GM23338 (cell line): ENCODE data around the gene OR2W1. TPM values are rescaled to one million over a fixed set of nuclear protein-coding genes. Genes with fewer than 3 reads are reported as not detected.

Experiments
- ATAC-seq: fragments of 200-7000 bp; cut with Tn5 transposase; 3 replicates; pipeline ENCODE4 v1.9.1; 2020
- DNase-seq: peaks from one replicate; pipeline ENCODE4 v3.0.0-alpha.2; 2015; ENCODE audit warnings: low spot score
- H2AFZ ChIP-seq: fragments of 200-600 bp; sonication (generic); 2 replicates; pipeline ENCODE4 v1.8.0; 2016; ENCODE audit warnings: antibody characterized with exemption, mild to moderate bottlenecking, moderate library complexity
- H3F3A ChIP-seq: fragments of 200-600 bp; sonication (generic); replicated peaks from 2 replicates; pipeline ENCODE4 v1.8.0; 2017; ENCODE audit warnings: antibody characterized with exemption, mixed run types, low read depth
- H3K27ac ChIP-seq: fragments of 200-600 bp; sonication (generic); 2 replicates; pipeline ENCODE4 v1.6.1; 2016; ENCODE audit warnings: low read depth
- H3K27me3 ChIP-seq: fragments of 200-600 bp; sonication (generic); 2 replicates; pipeline ENCODE4 v1.8.0; 2016; ENCODE audit warnings: mild to moderate bottlenecking, mixed run types, moderate library complexity; ENCODE audit not compliant: insufficient read depth
- H3K36me3 ChIP-seq: fragments of 200-600 bp; sonication (generic); 2 replicates; pipeline ENCODE4 v1.8.0; 2016; ENCODE audit warnings: mild to moderate bottlenecking; ENCODE audit not compliant: insufficient read depth
- H3K4me1 ChIP-seq: fragments of 200-600 bp; sonication (generic); 2 replicates; pipeline ENCODE4 v1.8.0; 2016; ENCODE audit warnings: mild to moderate bottlenecking, moderate library complexity; ENCODE audit not compliant: insufficient read depth
- H3K4me2 ChIP-seq: fragments of 200-600 bp; sonication (generic); 2 replicates; pipeline ENCODE4 v1.7.1; 2017; ENCODE audit warnings: mixed run types
- H3K4me3 ChIP-seq: fragments of 200-600 bp; sonication (generic); 2 replicates; pipeline ENCODE4 v1.6.1; 2016; ENCODE audit warnings: mixed run types
- H3K79me2 ChIP-seq: fragments of 200-600 bp; sonication (generic); replicated peaks from 2 replicates; pipeline ENCODE4 v1.8.0; 2017; ENCODE audit warnings: mild to moderate bottlenecking; ENCODE audit not compliant: insufficient read depth
- H3K9me2 ChIP-seq: fragments of 200-600 bp; sonication (generic); 2 replicates; pipeline ENCODE4 v1.8.0; 2017; ENCODE audit not compliant: insufficient read depth
- H4K20me1 ChIP-seq: fragments of 200-600 bp; sonication (generic); replicated peaks from 2 replicates; pipeline ENCODE4 v1.8.0; 2017; ENCODE audit warnings: mild to moderate bottlenecking; ENCODE audit not compliant: insufficient read depth
- H3K27ac Mint-ChIP-seq: 2 replicates; pipeline ENCODE4 v1.8.0; 2020; ENCODE audit warnings: inconsistent platforms, mild to moderate bottlenecking, moderate library complexity, mixed read lengths
- H3K27me3 Mint-ChIP-seq: 3 replicates; pipeline ENCODE4 v1.8.0; 2022; ENCODE audit warnings: low read depth, mild to moderate bottlenecking, moderate library complexity, mixed read lengths, inconsistent platforms; ENCODE audit not compliant: insufficient read depth, poor library complexity
- H3K36me3 Mint-ChIP-seq: 3 replicates; pipeline ENCODE4 v1.8.0; 2021; ENCODE audit warnings: low read depth, mild to moderate bottlenecking, inconsistent platforms, moderate library complexity, mixed read lengths
- H3K4me1 Mint-ChIP-seq: 3 replicates; pipeline ENCODE4 v1.8.0; 2020; ENCODE audit warnings: mild to moderate bottlenecking, inconsistent platforms, mixed read lengths
- H3K4me3 Mint-ChIP-seq: 3 replicates; pipeline ENCODE4 v1.8.0; 2021; ENCODE audit warnings: moderate library complexity, mild to moderate bottlenecking, inconsistent platforms, mixed read lengths
- H3K9me3 Mint-ChIP-seq: 3 replicates; pipeline ENCODE4 v1.8.0; 2020; ENCODE audit warnings: moderate library complexity, mild to moderate bottlenecking, inconsistent platforms, mixed read lengths
- CREB1 ChIP-seq: fragments of 250-450 bp; sonication (Bioruptor Pico); IDR thresholded peaks from 2 replicates; pipeline ENCODE4 v1.5.0; 2020; ENCODE audit warnings: low read depth, mild to moderate bottlenecking, moderate library complexity
- ETS1 ChIP-seq: IDR thresholded peaks from 2 replicates; pipeline ENCODE4 v1.6.1; 2016; ENCODE audit warnings: antibody characterized with exemption
- EZH2 ChIP-seq: fragments of 200-600 bp; sonication (generic); IDR thresholded peaks from one replicate; pipeline ENCODE4 v1.8.0; 2017; ENCODE audit warnings: antibody characterized with exemption, mild to moderate bottlenecking, low read depth; ENCODE audit not compliant: unreplicated experiment
- EZH2phosphoT487 ChIP-seq: fragments of 200-600 bp; sonication (generic); IDR thresholded peaks from one replicate; pipeline ENCODE4 v1.8.1; 2018; ENCODE audit warnings: antibody characterized with exemption; ENCODE audit not compliant: unreplicated experiment
- JUNB ChIP-seq: IDR thresholded peaks from one replicate; pipeline ENCODE4 v1.6.1; 2016; ENCODE audit warnings: antibody characterized with exemption; ENCODE audit not compliant: unreplicated experiment
- NANOG ChIP-seq: IDR thresholded peaks from 2 replicates; pipeline ENCODE4 v1.6.1; 2016; ENCODE audit warnings: antibody characterized with exemption, borderline replicate concordance
- POLR2AphosphoS5 ChIP-seq: IDR thresholded peaks from 2 replicates; pipeline ENCODE4 v1.6.1; 2016; ENCODE audit warnings: antibody characterized with exemption, low read depth
- REST ChIP-seq: IDR thresholded peaks from one replicate; pipeline ENCODE4 v1.6.1; 2018; ENCODE audit warnings: antibody characterized with exemption; ENCODE audit not compliant: unreplicated experiment
- STAT1 ChIP-seq: IDR thresholded peaks from one replicate; pipeline ENCODE4 v1.6.1; 2016; ENCODE audit warnings: antibody characterized with exemption; ENCODE audit not compliant: unreplicated experiment
- ZNF114 ChIP-seq: fragments of 250-450 bp; sonication (Bioruptor Pico); IDR thresholded peaks from 2 replicates; pipeline ENCODE4 v1.5.0; 2020; ENCODE audit warnings: mild to moderate bottlenecking, moderate library complexity
- ZNF331 ChIP-seq: fragments of 250-450 bp; sonication (Bioruptor Pico); IDR thresholded peaks from 2 replicates; pipeline ENCODE4 v1.5.0; 2020; ENCODE audit warnings: low read depth, mild to moderate bottlenecking, moderate library complexity
- polyA plus RNA-seq: library from polyadenylated mRNA; unstranded; fragments of >200 nt; fragmentation: Nextera tagmentation; extraction: Ambion mirVana; gene quantifications from 2 replicates; pipeline ENCODE4 v1.2.1, GENCODE V29; 2016
- total RNA-seq: library from RNA; depleted of rRNA; stranded (reverse); fragments of >200 nt; shearing (Covaris generic); gene quantifications from 2 replicates; pipeline ENCODE4 v1.2.3, GENCODE V29; 2014
- TF ChIP-seq, protein P1 (sequence below), 2 experiments: fragments of 200-600 bp in 1 of 2; sonication (generic) in 1 of 2; conservative IDR thresholded peaks; 2 replicates each; pipeline versions ENCODE4 v1.5.1 to v1.6.1; 2016 to 2017; ENCODE audit warnings: antibody characterized with exemption in 2 of 2, low read depth in 2 of 2, mild to moderate bottlenecking in 2 of 2, moderate library complexity in 1 of 2
- TF ChIP-seq, protein P2 (sequence below): fragments of 250-450 bp; sonication (Bioruptor Pico); IDR thresholded peaks from 2 replicates; pipeline ENCODE4 v1.5.0; 2020; ENCODE audit warnings: mild to moderate bottlenecking, moderate library complexity

OR2W1 gene
- total and polyA plus RNA-seq, 2 experiments from 2014 or later: not detected

DNA sequence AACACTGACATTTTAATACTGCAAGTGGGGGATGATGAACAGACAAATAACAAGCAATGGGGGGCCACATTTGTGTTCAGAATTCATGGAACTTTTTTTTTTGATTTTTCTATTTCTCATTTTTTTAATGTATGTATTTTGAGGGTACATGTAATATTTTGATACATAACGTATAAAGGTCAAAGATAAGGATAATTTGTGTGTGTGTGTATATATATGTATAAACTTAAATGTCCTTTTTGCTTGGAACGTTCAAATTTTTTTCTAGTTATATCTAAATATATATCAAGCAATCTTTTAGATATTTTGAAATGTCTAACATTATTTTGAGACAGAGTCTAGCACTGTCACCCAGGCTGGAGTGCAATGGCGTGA, 27.6 kb downstream of the OR2W1 start:
- H3K27me3 ChIP-seq: peaks cover 22% of the 10 kb centered on the region
- Mint-ChIP-seq H3K4me1 (no peaks in the 10 kb centered on the region; the same call in 2 of the 3 replicates), H3K27me3 (peaks cover 18% of the 10 kb centered on the region), H3K4me3 (peak overlapping the region; percentile 87), H3K36me3 (peaks cover 5% of the 10 kb centered on the region; the same call in 1 of the 3 replicates), H3K27ac (no peak overlapping the region), H3K9me3 (peaks cover 11% of the 10 kb centered on the region; the same call in 2 of the 3 replicates)
- H3K4me2 ChIP-seq: no peak overlapping the region
- H3K4me1 ChIP-seq: peaks cover 4% of the 10 kb centered on the region; the same call in 1 of the 2 replicates
- no peak overlapping the region for H2AFZ ChIP-seq
- H3F3A ChIP-seq: peaks cover 3% of the 10 kb centered on the region; the same call in 1 of the 2 replicates
- no peaks in the 10 kb centered on the region for H3K79me2 ChIP-seq
- DNase-seq: no peak
- peaks cover 4% of the 10 kb centered on the region; the same call in 1 of the 2 replicates for H3K9me2 ChIP-seq
- no peak overlapping the region for H3K4me3 ChIP-seq
- no peaks in the 10 kb centered on the region for H3K36me3 ChIP-seq
- no peak overlapping the region for H3K27ac ChIP-seq
- no peak for ATAC-seq
- no peaks in the 10 kb centered on the region for H4K20me1 ChIP-seq
- TF ChIP-seq STAT1 (no peak), REST (no peak), NANOG (no peak), CREB1 (no peak), ETS1 (no peak), EZH2 (no peak), POLR2AphosphoS5 (no peak), ZNF331 (CRISPR knock-in tag) (no peak), ZNF114 (no peak), JUNB (no peak), EZH2phosphoT487 (no peak)
- TF ChIP-seq, protein P1, sequence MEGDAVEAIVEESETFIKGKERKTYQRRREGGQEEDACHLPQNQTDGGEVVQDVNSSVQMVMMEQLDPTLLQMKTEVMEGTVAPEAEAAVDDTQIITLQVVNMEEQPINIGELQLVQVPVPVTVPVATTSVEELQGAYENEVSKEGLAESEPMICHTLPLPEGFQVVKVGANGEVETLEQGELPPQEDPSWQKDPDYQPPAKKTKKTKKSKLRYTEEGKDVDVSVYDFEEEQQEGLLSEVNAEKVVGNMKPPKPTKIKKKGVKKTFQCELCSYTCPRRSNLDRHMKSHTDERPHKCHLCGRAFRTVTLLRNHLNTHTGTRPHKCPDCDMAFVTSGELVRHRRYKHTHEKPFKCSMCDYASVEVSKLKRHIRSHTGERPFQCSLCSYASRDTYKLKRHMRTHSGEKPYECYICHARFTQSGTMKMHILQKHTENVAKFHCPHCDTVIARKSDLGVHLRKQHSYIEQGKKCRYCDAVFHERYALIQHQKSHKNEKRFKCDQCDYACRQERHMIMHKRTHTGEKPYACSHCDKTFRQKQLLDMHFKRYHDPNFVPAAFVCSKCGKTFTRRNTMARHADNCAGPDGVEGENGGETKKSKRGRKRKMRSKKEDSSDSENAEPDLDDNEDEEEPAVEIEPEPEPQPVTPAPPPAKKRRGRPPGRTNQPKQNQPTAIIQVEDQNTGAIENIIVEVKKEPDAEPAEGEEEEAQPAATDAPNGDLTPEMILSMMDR (conservative IDR thresholded peaks at IDR 0.05; ENCODE audit: low read depth in 2 of 2): no peak
- TF ChIP-seq, protein P2, sequence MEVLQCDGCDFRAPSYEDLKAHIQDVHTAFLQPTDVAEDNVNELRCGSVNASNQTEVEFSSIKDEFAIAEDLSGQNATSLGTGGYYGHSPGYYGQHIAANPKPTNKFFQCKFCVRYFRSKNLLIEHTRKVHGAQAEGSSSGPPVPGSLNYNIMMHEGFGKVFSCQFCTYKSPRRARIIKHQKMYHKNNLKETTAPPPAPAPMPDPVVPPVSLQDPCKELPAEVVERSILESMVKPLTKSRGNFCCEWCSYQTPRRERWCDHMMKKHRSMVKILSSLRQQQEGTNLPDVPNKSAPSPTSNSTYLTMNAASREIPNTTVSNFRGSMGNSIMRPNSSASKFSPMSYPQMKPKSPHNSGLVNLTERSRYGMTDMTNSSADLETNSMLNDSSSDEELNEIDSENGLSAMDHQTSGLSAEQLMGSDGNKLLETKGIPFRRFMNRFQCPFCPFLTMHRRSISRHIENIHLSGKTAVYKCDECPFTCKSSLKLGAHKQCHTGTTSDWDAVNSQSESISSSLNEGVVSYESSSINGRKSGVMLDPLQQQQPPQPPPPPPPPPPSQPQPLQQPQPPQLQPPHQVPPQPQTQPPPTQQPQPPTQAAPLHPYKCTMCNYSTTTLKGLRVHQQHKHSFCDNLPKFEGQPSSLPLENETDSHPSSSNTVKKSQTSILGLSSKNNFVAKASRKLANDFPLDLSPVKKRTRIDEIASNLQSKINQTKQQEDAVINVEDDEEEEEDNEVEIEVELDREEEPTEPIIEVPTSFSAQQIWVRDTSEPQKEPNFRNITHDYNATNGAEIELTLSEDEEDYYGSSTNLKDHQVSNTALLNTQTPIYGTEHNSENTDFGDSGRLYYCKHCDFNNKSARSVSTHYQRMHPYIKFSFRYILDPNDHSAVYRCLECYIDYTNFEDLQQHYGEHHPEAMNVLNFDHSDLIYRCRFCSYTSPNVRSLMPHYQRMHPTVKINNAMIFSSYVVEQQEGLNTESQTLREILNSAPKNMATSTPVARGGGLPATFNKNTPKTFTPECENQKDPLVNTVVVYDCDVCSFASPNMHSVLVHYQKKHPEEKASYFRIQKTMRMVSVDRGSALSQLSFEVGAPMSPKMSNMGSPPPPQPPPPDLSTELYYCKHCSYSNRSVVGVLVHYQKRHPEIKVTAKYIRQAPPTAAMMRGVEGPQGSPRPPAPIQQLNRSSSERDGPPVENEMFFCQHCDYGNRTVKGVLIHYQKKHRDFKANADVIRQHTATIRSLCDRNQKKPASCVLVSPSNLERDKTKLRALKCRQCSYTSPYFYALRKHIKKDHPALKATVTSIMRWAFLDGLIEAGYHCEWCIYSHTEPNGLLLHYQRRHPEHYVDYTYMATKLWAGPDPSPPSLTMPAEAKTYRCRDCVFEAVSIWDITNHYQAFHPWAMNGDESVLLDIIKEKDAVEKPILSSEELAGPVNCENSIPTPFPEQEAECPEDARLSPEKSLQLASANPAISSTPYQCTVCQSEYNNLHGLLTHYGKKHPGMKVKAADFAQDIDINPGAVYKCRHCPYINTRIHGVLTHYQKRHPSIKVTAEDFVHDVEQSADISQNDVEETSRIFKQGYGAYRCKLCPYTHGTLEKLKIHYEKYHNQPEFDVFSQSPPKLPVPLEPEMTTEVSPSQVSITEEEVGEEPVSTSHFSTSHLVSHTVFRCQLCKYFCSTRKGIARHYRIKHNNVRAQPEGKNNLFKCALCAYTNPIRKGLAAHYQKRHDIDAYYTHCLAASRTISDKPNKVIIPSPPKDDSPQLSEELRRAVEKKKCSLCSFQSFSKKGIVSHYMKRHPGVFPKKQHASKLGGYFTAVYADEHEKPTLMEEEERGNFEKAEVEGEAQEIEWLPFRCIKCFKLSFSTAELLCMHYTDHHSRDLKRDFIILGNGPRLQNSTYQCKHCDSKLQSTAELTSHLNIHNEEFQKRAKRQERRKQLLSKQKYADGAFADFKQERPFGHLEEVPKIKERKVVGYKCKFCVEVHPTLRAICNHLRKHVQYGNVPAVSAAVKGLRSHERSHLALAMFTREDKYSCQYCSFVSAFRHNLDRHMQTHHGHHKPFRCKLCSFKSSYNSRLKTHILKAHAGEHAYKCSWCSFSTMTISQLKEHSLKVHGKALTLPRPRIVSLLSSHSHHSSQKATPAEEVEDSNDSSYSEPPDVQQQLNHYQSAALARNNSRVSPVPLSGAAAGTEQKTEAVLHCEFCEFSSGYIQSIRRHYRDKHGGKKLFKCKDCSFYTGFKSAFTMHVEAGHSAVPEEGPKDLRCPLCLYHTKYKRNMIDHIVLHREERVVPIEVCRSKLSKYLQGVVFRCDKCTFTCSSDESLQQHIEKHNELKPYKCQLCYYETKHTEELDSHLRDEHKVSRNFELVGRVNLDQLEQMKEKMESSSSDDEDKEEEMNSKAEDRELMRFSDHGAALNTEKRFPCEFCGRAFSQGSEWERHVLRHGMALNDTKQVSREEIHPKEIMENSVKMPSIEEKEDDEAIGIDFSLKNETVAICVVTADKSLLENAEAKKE (CRISPR knock-in tag): no peak
